Lung (tissue), 12 donors: ENCODE measurements around the gene ANKHD1. TPM values are rescaled to one million over a fixed set of nuclear protein-coding genes. Genes with fewer than 3 reads are reported as not detected.

Experiments used
- ATAC-seq: fragments of 200-7000 bp; cut with Tn5 transposase; one replicate; pipeline ENCODE4 v1.9.1; 2020; ENCODE audit warnings: moderate number of reproducible peaks; ENCODE audit not compliant: insufficient read depth, low FRiP score
- DNase-seq, 3 donors: peaks; one replicate each; pipeline ENCODE4 v3.0.0-alpha.2; 2013 to 2017
- H3K27ac ChIP-seq, 2 donors: one replicate each; pipeline ENCODE4 v1.5.1; 2013; ENCODE audit warnings: mild to moderate bottlenecking in 2 of 2, moderate library complexity in 2 of 2, control low read depth in 1 of 2, inconsistent platforms in 1 of 2, low read depth in 1 of 2, low read length in 1 of 2
- H3K27me3 ChIP-seq, 3 donors: one replicate each; pipeline ENCODE4 v1.5.1; 2013; ENCODE audit warnings: low read length in 2 of 3; ENCODE audit not compliant: control insufficient read depth in 3 of 3, insufficient read depth in 3 of 3
- H3K36me3 ChIP-seq, 4 donors: one replicate each; pipeline ENCODE4 v1.5.1; 2013; ENCODE audit warnings: low read length in 4 of 4, mild to moderate bottlenecking in 1 of 4, moderate library complexity in 1 of 4; ENCODE audit not compliant: control insufficient read depth in 4 of 4, insufficient read depth in 4 of 4
- H3K4me1 ChIP-seq, 5 donors: one replicate each; pipeline ENCODE4 v1.5.1; 2013; ENCODE audit warnings: low read length in 5 of 5, mild to moderate bottlenecking in 2 of 5, moderate library complexity in 1 of 5; ENCODE audit not compliant: control insufficient read depth in 5 of 5, insufficient read depth in 5 of 5
- H3K4me3 ChIP-seq: one replicate; pipeline ENCODE4 v1.5.1; 2013; ENCODE audit warnings: mild to moderate bottlenecking, control low read depth, moderate library complexity
- H3K9ac ChIP-seq, 2 donors: one replicate each; pipeline ENCODE4 v1.5.1; 2013; ENCODE audit warnings: low read length in 2 of 2, control low read depth in 1 of 2; ENCODE audit not compliant: insufficient read depth in 1 of 2
- H3K9me3 ChIP-seq, 4 donors: one replicate each; pipeline ENCODE4 v1.5.1; 2013; ENCODE audit warnings: low read length in 3 of 4, mild to moderate bottlenecking in 1 of 4, moderate library complexity in 1 of 4; ENCODE audit not compliant: control insufficient read depth in 4 of 4, insufficient read depth in 3 of 4
- CTCF ChIP-seq: IDR thresholded peaks from 2 replicates; pipeline ENCODE4 v1.5.1; 2012; ENCODE audit warnings: mild to moderate bottlenecking; ENCODE audit errors: control extremely low read depth, extremely low read depth
- WGBS, 2 donors: extraction: QIAGEN DNeasy Blood & Tissue Kit; methylation state at CpG; one replicate each; pipeline ENCODE4 v1.1.7; 2013; 5-methylcytosine and 5-hydroxymethylcytosine counted together
- polyA plus RNA-seq, 2 donors: library from polyadenylated mRNA; stranded (reverse); fragments of 200-250 nt; gene quantifications; one replicate each; pipeline ENCODE4 v1.2.1, GENCODE V29; 2013
- total RNA-seq, 2 donors: library from RNA; depleted of rRNA in 1 of 2; stranded (reverse); fragments of >200 nt in 1 of 2; gene quantifications; one replicate each; pipeline ENCODE4 v1.2.1, GENCODE V29; 2014 to 2021
- donor health status: control.
- donor health status: control.
- donor health status: Bipolar disorder and iron deficiency.
- donor health status: healthy.
- donor health status: DM: yes; HTN: yes; CAD: no.

The ANKHD1 gene
- total and polyA plus RNA-seq, 4 donors = 53.0 to 200 (median 90.8) TPM

GRCh38 chr5:140551872-140552271, 150.2 kb downstream of the ANKHD1 start:
- H3K9me3 ChIP-seq = no peaks in the 10 kb centered on the region
- H3K27me3 ChIP-seq = no peaks in the 10 kb centered on the region
- no peak for TF ChIP-seq CTCF
- no peak overlapping the region for H3K27ac ChIP-seq
- no peak overlapping the region for H3K9ac ChIP-seq
- H3K4me3 ChIP-seq = no peak overlapping the region
- H3K36me3 ChIP-seq = peaks cover 0 to 27% (median 12%) of the 10 kb centered on the region in 4 donors
- WGBS, 2 donors = 91 to 94% methylated on average over 4 of the region's 4 CpGs
- DNase-seq (no peak), ATAC-seq (no peak)
- H3K4me1 ChIP-seq = peaks cover 9 to 39% (median 27%) of the 10 kb centered on the region in 5 donors

- ATAC-seq (no peak), DNase-seq (no peak)
- no peak overlapping the region for H3K27ac ChIP-seq
- no peaks in the 10 kb centered on the region for H3K9me3 ChIP-seq
- no peak for TF ChIP-seq CTCF
- H3K9ac ChIP-seq = no peak overlapping the region
- 24 to 61% methylated on average over 2 of the region's 2 CpGs for WGBS, 2 donors
- no peaks in the 10 kb centered on the region for H3K27me3 ChIP-seq
- H3K4me1 ChIP-seq = peaks cover 5 to 29% (median 17%) of the 10 kb centered on the region in 5 donors
- peaks cover 3 to 27% (median 12%) of the 10 kb centered on the region in 4 donors for H3K36me3 ChIP-seq
- no peak overlapping the region for H3K4me3 ChIP-seq
These were observed 152.0 kb downstream of the ANKHD1 start for GRCh38 chr5:140553657-140554056.

- H3K4me1 ChIP-seq = peaks cover 2 to 22% (median 12%) of the 10 kb centered on the region in 5 donors
- peaks cover 3 to 24% (median 12%) of the 10 kb centered on the region in 4 donors for H3K36me3 ChIP-seq
- DNase-seq (no peak), ATAC-seq (no peak)
- no peak for TF ChIP-seq CTCF
- H3K9ac ChIP-seq = no peak overlapping the region
- no peak overlapping the region for H3K4me3 ChIP-seq
- H3K9me3 ChIP-seq = no peaks in the 10 kb centered on the region
- WGBS, 2 donors = 46 to 56% methylated on average over 2 of the region's 2 CpGs
- no peak overlapping the region for H3K27ac ChIP-seq
- no peaks in the 10 kb centered on the region for H3K27me3 ChIP-seq
These were observed 152.8 kb downstream of the ANKHD1 start for GRCh38 chr5:140554454-140554853.

GRCh38 chr5:140555747-140556312, 154.2 kb downstream of the ANKHD1 start:
- no peak for ATAC-seq
- no peak for DNase-seq
- Histone ChIP-seq H3K27ac (no peak overlapping the region), H3K4me1 (peaks cover 0 to 17% (median 9%) of the 10 kb centered on the region in 5 donors), H3K9ac (no peak overlapping the region), H3K27me3 (no peaks in the 10 kb centered on the region), H3K9me3 (no peaks in the 10 kb centered on the region), H3K36me3 (peaks cover 0 to 19% (median 4%) of the 10 kb centered on the region in 4 donors), H3K4me3 (no peak overlapping the region)
- 83 to 93% methylated on average over 1 of the region's 1 CpG for WGBS, 2 donors
- TF ChIP-seq CTCF = no peak
